Tibial artery (tissue), 4 donors: ENCODE results near the gene UCK2.

ENCODE experiments used
- DNase-seq, 2 donors: peaks; one replicate each; pipeline ENCODE4 v3.0.0-alpha.2; 2019
- H3K27ac ChIP-seq, 2 donors: fragments of 200-600 bp; sonication (generic) in 1 of 2; 1 replicate in 1 of 2; 2 replicates in 1 of 2; pipeline ENCODE4 v1.5.1; 2018 to 2019; ENCODE audit warnings: mild to moderate bottlenecking in 1 of 2
- H3K27me3 ChIP-seq, 2 donors: fragments of 200-600 bp; sonication (generic) in 1 of 2; one replicate each; pipeline versions ENCODE4 v1.5.1 to v1.6.0; 2016 to 2019
- H3K36me3 ChIP-seq, 3 donors: fragments of 200-600 bp; sonication (generic) in 2 of 3; one replicate each; pipeline ENCODE4 v1.5.1; 2016 to 2019; ENCODE audit warnings: mild to moderate bottlenecking in 2 of 3
- H3K4me1 ChIP-seq, 4 donors: fragments of 200-600 bp; sonication (generic) in 2 of 4; 1 replicate in 3 of 4; 2 replicates in 1 of 4; pipeline ENCODE4 v1.5.1; 2016 to 2019
- H3K4me3 ChIP-seq, 2 donors: fragments of 200-600 bp; sonication (generic) in 1 of 2; 1 replicate in 1 of 2; 2 replicates in 1 of 2; pipeline ENCODE4 v1.5.1; 2018 to 2019; ENCODE audit warnings: mild to moderate bottlenecking in 2 of 2
- H3K9me3 ChIP-seq, 3 donors: fragments of 200-600 bp; sonication (generic) in 1 of 3; one replicate each; pipeline ENCODE4 v1.5.1; 2016 to 2019
- CTCF ChIP-seq, 2 experiments: fragments of 200-600 bp in 1 of 2; fragments of 450-650 bp in 1 of 2; IDR thresholded peaks; one replicate each; pipeline ENCODE4 v1.5.1; 2017 to 2019; ENCODE audit warnings: antibody characterized with exemption in 2 of 2, mild to moderate bottlenecking in 1 of 2, moderate library complexity in 1 of 2
- intact Hi-C: fragments of 100-400 bp; cut with DNase I; formaldehyde crosslinking; loops from one replicate; pipeline ENCODE4 v1.15.0; 2023; ENCODE audit warnings: low total_unique reads

UCK2 gene

GRCh38 chr1:165861911-165862310 is 34.5 kb downstream of the UCK2 start:
- intact Hi-C loops, result loop anchor here (5.0 kb wide), 1 partner anchor 745 kb away; no protein-coding TSS in a partner anchor
- Histone ChIP-seq H3K36me3 (peaks cover 0 to 3% (median 0%) of the 10 kb centered on the region in 3 donors), H3K9me3 (no peaks in the 10 kb centered on the region), H3K27ac (no peak overlapping the region), H3K4me1 (peaks cover 0 to 28% (median 8%) of the 10 kb centered on the region in 4 donors), H3K27me3 (no peaks in the 10 kb centered on the region), H3K4me3 (no peak overlapping the region)
- DNase-seq, result no peak
- TF ChIP-seq CTCF (IDR thresholded peaks at IDR 0.05), result no peak

GRCh38 chr1:165862448-165862847 is 35.0 kb downstream of the UCK2 start:
- DNase-seq, result no peak
- Histone ChIP-seq H3K27ac (no peak overlapping the region), H3K9me3 (no peaks in the 10 kb centered on the region), H3K4me1 (peaks cover 0 to 27% (median 6%) of the 10 kb centered on the region in 4 donors), H3K4me3 (no peak overlapping the region), H3K27me3 (no peaks in the 10 kb centered on the region), H3K36me3 (peaks cover 0 to 3% (median 0%) of the 10 kb centered on the region in 3 donors)
- TF ChIP-seq CTCF (IDR thresholded peaks at IDR 0.05), result no peak
- intact Hi-C loops, result loop anchor here (5.0 kb wide), 1 partner anchor 745 kb away; no protein-coding TSS in a partner anchor

GRCh38 chr1:165863346-165863745 is 35.9 kb downstream of the UCK2 start:
- peaks cover 0 to 18% (median 2%) of the 10 kb centered on the region in 4 donors for H3K4me1 ChIP-seq

GRCh38 chr1:165865633-165866340 is 38.4 kb downstream of the UCK2 start:
- DNase-seq, result no peak
- Histone ChIP-seq H3K36me3 (peaks cover 0 to 3% (median 0%) of the 10 kb centered on the region in 3 donors), H3K9me3 (no peaks in the 10 kb centered on the region), H3K27me3 (no peaks in the 10 kb centered on the region), H3K4me1 (peaks cover 0 to 15% (median 0%) of the 10 kb centered on the region in 4 donors), H3K27ac (no peak overlapping the region), H3K4me3 (no peak overlapping the region)
- no peak for TF ChIP-seq CTCF (IDR thresholded peaks at IDR 0.05)
- intact Hi-C loops, result no loop called here

More at GRCh38 chr1:165863346-165863745, 35.9 kb downstream of the UCK2 start:
- Histone ChIP-seq H3K36me3 (peaks cover 0 to 3% (median 0%) of the 10 kb centered on the region in 3 donors), H3K27ac (no peak overlapping the region), H3K9me3 (no peaks in the 10 kb centered on the region), H3K4me3 (no peak overlapping the region), H3K27me3 (no peaks in the 10 kb centered on the region)
- no peak for TF ChIP-seq CTCF (IDR thresholded peaks at IDR 0.05)
- DNase-seq, result no peak
- intact Hi-C loops, result loop anchor here (5.0 kb wide), 1 partner anchor 744 kb away; no protein-coding TSS in a partner anchor

GRCh38 chr1:165869343-165869742 is 41.9 kb downstream of the UCK2 start:
- peaks cover 0 to 3% (median 0%) of the 10 kb centered on the region in 3 donors for H3K36me3 ChIP-seq
- no peak overlapping the region for H3K27ac ChIP-seq
- no peaks in the 10 kb centered on the region for H3K27me3 ChIP-seq
- no peak for TF ChIP-seq CTCF (IDR thresholded peaks at IDR 0.05)
- H3K9me3 ChIP-seq, result no peaks in the 10 kb centered on the region
- intact Hi-C loops, result no loop called here
- H3K4me3 ChIP-seq, result no peak overlapping the region
- H3K4me1 ChIP-seq, result no peaks in the 10 kb centered on the region
- no peak for DNase-seq
